Measurements from ENCODE around the gene KLK4.

The KLK4 gene

DNA sequence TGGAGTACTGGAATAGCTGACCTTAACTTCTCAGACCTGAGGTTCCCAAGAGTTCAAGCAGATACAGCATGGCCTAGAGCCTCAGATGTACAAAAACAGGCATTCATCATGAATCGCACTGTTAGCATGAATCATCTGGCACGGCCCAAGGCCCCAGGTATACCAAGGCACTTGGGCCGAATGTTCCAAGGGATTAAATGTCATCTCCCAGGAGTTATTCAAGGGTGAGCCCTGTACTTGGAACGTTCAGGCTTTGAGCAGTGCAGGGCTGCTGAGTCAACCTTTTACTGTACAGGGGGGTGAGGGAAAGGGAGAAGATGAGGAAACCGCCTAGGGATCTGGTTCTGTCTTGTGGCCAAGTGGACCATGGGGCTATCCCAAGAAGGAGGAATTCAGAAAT is 50.2 kb downstream of the KLK4 start:
- peak; percentile 7 for DNase-seq (ENCODE audit: low read depth)
- TF ChIP-seq, protein P1, sequence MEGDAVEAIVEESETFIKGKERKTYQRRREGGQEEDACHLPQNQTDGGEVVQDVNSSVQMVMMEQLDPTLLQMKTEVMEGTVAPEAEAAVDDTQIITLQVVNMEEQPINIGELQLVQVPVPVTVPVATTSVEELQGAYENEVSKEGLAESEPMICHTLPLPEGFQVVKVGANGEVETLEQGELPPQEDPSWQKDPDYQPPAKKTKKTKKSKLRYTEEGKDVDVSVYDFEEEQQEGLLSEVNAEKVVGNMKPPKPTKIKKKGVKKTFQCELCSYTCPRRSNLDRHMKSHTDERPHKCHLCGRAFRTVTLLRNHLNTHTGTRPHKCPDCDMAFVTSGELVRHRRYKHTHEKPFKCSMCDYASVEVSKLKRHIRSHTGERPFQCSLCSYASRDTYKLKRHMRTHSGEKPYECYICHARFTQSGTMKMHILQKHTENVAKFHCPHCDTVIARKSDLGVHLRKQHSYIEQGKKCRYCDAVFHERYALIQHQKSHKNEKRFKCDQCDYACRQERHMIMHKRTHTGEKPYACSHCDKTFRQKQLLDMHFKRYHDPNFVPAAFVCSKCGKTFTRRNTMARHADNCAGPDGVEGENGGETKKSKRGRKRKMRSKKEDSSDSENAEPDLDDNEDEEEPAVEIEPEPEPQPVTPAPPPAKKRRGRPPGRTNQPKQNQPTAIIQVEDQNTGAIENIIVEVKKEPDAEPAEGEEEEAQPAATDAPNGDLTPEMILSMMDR (IDR thresholded peaks at IDR 0.05; ENCODE audit: insufficient read depth, low read depth, low read length, missing control alignments) = no peak
- no peak overlapping the region for H3K4me3 ChIP-seq (ENCODE audit: low read length)

DNA sequence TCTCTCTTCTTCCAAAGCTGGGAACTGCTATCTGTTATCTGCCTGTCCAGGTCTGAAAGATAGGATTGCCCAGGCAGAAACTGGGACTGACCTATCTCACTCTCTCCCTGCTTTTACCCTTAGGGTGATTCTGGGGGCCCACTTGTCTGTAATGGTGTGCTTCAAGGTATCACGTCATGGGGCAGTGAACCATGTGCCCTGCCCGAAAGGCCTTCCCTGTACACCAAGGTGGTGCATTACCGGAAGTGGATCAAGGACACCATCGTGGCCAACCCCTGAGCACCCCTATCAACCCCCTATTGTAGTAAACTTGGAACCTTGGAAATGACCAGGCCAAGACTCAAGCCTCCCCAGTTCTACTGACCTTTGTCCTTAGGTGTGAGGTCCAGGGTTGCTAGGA is 51.3 kb downstream of the KLK4 start:
- TF ChIP-seq, protein P1 (IDR thresholded peaks at IDR 0.05; ENCODE audit: insufficient read depth, low read depth, low read length, missing control alignments) = no peak
- no peak for DNase-seq (ENCODE audit: low read depth)
- no peak overlapping the region for H3K4me3 ChIP-seq (ENCODE audit: low read length)

DNA sequence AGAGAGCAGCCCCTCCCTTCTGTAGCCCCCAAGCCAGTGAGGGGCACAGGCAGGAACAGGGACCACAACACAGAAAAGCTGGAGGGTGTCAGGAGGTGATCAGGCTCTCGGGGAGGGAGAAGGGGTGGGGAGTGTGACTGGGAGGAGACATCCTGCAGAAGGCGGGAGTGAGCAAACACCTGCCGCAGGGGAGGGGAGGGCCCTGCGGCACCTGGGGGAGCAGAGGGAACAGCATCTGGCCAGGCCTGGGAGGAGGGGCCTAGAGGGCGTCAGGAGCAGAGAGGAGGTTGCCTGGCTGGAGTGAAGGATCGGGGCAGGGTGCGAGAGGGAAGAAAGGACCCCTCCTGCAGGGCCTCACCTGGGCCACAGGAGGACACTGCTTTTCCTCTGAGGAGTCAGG is 52.3 kb downstream of the KLK4 start:
- TF ChIP-seq, protein P1 (IDR thresholded peaks at IDR 0.05; ENCODE audit: insufficient read depth, low read depth, low read length, missing control alignments) = no peak
- no peak for DNase-seq (ENCODE audit: low read depth)
- no peak overlapping the region for H3K4me3 ChIP-seq (ENCODE audit: low read length)

DNA sequence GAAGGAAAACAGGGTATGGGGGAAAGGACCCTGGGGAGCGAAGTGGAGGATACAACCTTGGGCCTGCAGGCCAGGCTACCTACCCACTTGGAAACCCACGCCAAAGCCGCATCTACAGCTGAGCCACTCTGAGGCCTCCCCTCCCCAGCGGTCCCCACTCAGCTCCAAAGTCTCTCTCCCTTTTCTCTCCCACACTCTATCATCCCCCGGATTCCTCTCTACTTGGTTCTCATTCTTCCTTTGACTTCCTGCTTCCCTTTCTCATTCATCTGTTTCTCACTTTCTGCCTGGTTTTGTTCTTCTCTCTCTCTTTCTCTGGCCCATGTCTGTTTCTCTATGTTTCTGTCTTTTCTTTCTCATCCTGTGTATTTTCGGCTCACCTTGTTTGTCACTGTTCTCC is 53.8 kb downstream of the KLK4 start:
- H3K4me3 ChIP-seq (ENCODE audit: low read length) = no peak overlapping the region
- DNase-seq (ENCODE audit: low read depth) = no peak
- TF ChIP-seq, protein P1 (IDR thresholded peaks at IDR 0.05; ENCODE audit: insufficient read depth, low read depth, low read length, missing control alignments) = no peak

Data from epithelial cell of esophagus (primary cell).